OCI-LY1 (cell line): ENCODE results near the gene LRP2.
A peak's percentile ranks its signal among the peaks of the same experiment; 100 is the strongest.

Experiments used
- H2AFZ ChIP-seq: fragments of 200-600 bp; sonication (generic), shearing (Covaris generic); 2 replicates; pipeline ENCODE4 v1.6.0; 2014; ENCODE audit warnings: antibody characterized with exemption, mild to moderate bottlenecking, low read length
- H3F3A ChIP-seq: fragments of 200-600 bp; sonication (generic), shearing (Covaris generic); 2 replicates; pipeline ENCODE4 v1.6.0; 2014; ENCODE audit warnings: mild to moderate bottlenecking, antibody characterized with exemption, low read length, moderate library complexity; ENCODE audit not compliant: insufficient read depth
- H3K27ac ChIP-seq: fragments of 200-600 bp; sonication (generic); 2 replicates; pipeline ENCODE4 v1.5.1; 2014; ENCODE audit warnings: low read length, mixed run types, mild to moderate bottlenecking, low read depth; ENCODE audit not compliant: poor library complexity, severe bottlenecking
- H3K27me3 ChIP-seq: fragments of 200-600 bp; sonication (generic); 2 replicates; pipeline ENCODE4 v1.6.0; 2014; ENCODE audit warnings: antibody characterized with exemption, mild to moderate bottlenecking, low read length, moderate library complexity; ENCODE audit not compliant: insufficient read depth
- H3K36me3 ChIP-seq: fragments of 200-600 bp; sonication (generic); 2 replicates; pipeline ENCODE4 v1.6.1; 2014; ENCODE audit warnings: mild to moderate bottlenecking, antibody characterized with exemption, low read length, moderate library complexity, mixed read lengths; ENCODE audit not compliant: insufficient read depth
- H3K4me1 ChIP-seq: fragments of 200-600 bp; sonication (generic); 2 replicates; pipeline ENCODE4 v1.5.1; 2014; ENCODE audit warnings: mild to moderate bottlenecking, low read length, moderate library complexity; ENCODE audit not compliant: insufficient read depth, severe bottlenecking
- H3K4me2 ChIP-seq: fragments of 200-600 bp; sonication (generic), shearing (Covaris generic); 2 replicates; pipeline ENCODE4 v1.6.1; 2014; ENCODE audit warnings: low read length
- H3K4me3 ChIP-seq: fragments of 200-600 bp; sonication (generic); 2 replicates; pipeline ENCODE4 v1.5.1; 2014; ENCODE audit warnings: low read length, low read depth, mild to moderate bottlenecking, mixed read lengths; ENCODE audit not compliant: poor library complexity, severe bottlenecking
- H3K79me2 ChIP-seq: fragments of 200-600 bp; shearing (Covaris generic); 2 replicates; pipeline ENCODE4 v1.6.1; 2016; ENCODE audit warnings: mixed run types, low read length, mixed read lengths; ENCODE audit not compliant: insufficient read depth
- H3K9ac ChIP-seq: fragments of 200-600 bp; sonication (generic), shearing (Covaris generic); 2 replicates; pipeline ENCODE4 v1.6.1; 2014; ENCODE audit warnings: mild to moderate bottlenecking, low read length, mixed read lengths
- H3K9me2 ChIP-seq: fragments of 200-600 bp; sonication (generic), shearing (Covaris generic); 2 replicates; pipeline ENCODE4 v1.6.1; 2014; ENCODE audit warnings: low read depth, mild to moderate bottlenecking, low read length, mixed read lengths
- H3K9me3 ChIP-seq: fragments of 200-600 bp; shearing (Covaris generic); 2 replicates; pipeline ENCODE4 v1.6.1; 2014; ENCODE audit warnings: low read length, mixed read lengths
- H4K20me1 ChIP-seq: fragments of 200-600 bp; sonication (generic), shearing (Covaris generic); 2 replicates; pipeline ENCODE4 v1.6.0; 2016; ENCODE audit warnings: mild to moderate bottlenecking, low read length; ENCODE audit not compliant: insufficient read depth
- EZH2 ChIP-seq: fragments of 200-600 bp; sonication (generic), shearing (Covaris generic); IDR thresholded peaks from 2 replicates; pipeline ENCODE4 v1.8.0; 2017; ENCODE audit warnings: borderline replicate concordance, mixed run types, mild to moderate bottlenecking, antibody characterized with exemption, low read length, moderate library complexity, mixed read lengths
- TF ChIP-seq, protein P1 (sequence below): fragments of 200-600 bp; sonication (generic), shearing (Covaris generic); IDR thresholded peaks from 2 replicates; pipeline ENCODE4 v1.5.1; 2017; ENCODE audit warnings: mild to moderate bottlenecking, antibody characterized with exemption, low read length, moderate library complexity, mixed read lengths

Gene LRP2

GRCh38 chr2:169225233-169225750, 137.0 kb downstream of the LRP2 start:
- no peaks in the 10 kb centered on the region for H3K36me3 ChIP-seq
- no peak overlapping the region for H3K4me3 ChIP-seq
- no peak overlapping the region for H2AFZ ChIP-seq
- H3K9me3 ChIP-seq: no peaks in the 10 kb centered on the region
- H3F3A ChIP-seq: no peaks in the 10 kb centered on the region
- no peaks in the 10 kb centered on the region for H3K79me2 ChIP-seq
- H3K9me2 ChIP-seq: no peaks in the 10 kb centered on the region
- no peaks in the 10 kb centered on the region for H4K20me1 ChIP-seq
- no peak overlapping the region for H3K9ac ChIP-seq
- H3K4me2 ChIP-seq: no peak overlapping the region
- H3K27ac ChIP-seq: no peak overlapping the region
- TF ChIP-seq EZH2: no peak
- TF ChIP-seq, protein P1, sequence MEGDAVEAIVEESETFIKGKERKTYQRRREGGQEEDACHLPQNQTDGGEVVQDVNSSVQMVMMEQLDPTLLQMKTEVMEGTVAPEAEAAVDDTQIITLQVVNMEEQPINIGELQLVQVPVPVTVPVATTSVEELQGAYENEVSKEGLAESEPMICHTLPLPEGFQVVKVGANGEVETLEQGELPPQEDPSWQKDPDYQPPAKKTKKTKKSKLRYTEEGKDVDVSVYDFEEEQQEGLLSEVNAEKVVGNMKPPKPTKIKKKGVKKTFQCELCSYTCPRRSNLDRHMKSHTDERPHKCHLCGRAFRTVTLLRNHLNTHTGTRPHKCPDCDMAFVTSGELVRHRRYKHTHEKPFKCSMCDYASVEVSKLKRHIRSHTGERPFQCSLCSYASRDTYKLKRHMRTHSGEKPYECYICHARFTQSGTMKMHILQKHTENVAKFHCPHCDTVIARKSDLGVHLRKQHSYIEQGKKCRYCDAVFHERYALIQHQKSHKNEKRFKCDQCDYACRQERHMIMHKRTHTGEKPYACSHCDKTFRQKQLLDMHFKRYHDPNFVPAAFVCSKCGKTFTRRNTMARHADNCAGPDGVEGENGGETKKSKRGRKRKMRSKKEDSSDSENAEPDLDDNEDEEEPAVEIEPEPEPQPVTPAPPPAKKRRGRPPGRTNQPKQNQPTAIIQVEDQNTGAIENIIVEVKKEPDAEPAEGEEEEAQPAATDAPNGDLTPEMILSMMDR: no peak
- H3K27me3 ChIP-seq: no peaks in the 10 kb centered on the region
- H3K4me1 ChIP-seq: no peaks in the 10 kb centered on the region

GRCh38 chr2:169222665-169223064, 139.7 kb downstream of the LRP2 start:
- no peaks in the 10 kb centered on the region for H3K9me3 ChIP-seq
- no peak overlapping the region for H3K27ac ChIP-seq
- H3K36me3 ChIP-seq: no peaks in the 10 kb centered on the region
- H3F3A ChIP-seq: no peaks in the 10 kb centered on the region
- H2AFZ ChIP-seq: no peak overlapping the region
- no peaks in the 10 kb centered on the region for H3K27me3 ChIP-seq
- no peak overlapping the region for H3K4me2 ChIP-seq
- no peaks in the 10 kb centered on the region for H4K20me1 ChIP-seq
- H3K9ac ChIP-seq: no peak overlapping the region
- no peak overlapping the region for H3K4me3 ChIP-seq
- no peaks in the 10 kb centered on the region for H3K4me1 ChIP-seq
- no peaks in the 10 kb centered on the region for H3K79me2 ChIP-seq
- TF ChIP-seq, protein P1: no peak
- TF ChIP-seq EZH2: no peak
- H3K9me2 ChIP-seq: no peaks in the 10 kb centered on the region

GRCh38 chr2:169221745-169222369, 140.5 kb downstream of the LRP2 start:
- no peaks in the 10 kb centered on the region for H4K20me1 ChIP-seq
- no peaks in the 10 kb centered on the region for H3K9me2 ChIP-seq
- H3K4me3 ChIP-seq: no peak overlapping the region
- H3K4me1 ChIP-seq: no peaks in the 10 kb centered on the region
- H3K9me3 ChIP-seq: no peaks in the 10 kb centered on the region
- no peak overlapping the region for H2AFZ ChIP-seq
- no peaks in the 10 kb centered on the region for H3K27me3 ChIP-seq
- no peaks in the 10 kb centered on the region for H3K36me3 ChIP-seq
- no peaks in the 10 kb centered on the region for H3F3A ChIP-seq
- no peak overlapping the region for H3K27ac ChIP-seq
- TF ChIP-seq EZH2: no peak
- TF ChIP-seq, protein P1: peak; percentile 41
- H3K4me2 ChIP-seq: no peak overlapping the region
- H3K79me2 ChIP-seq: no peaks in the 10 kb centered on the region
- no peak overlapping the region for H3K9ac ChIP-seq
